Liver (tissue), 9 donors: Measurements from ENCODE around the gene LYSMD2. TPM values are rescaled to one million over a fixed set of nuclear protein-coding genes. Genes with fewer than 3 reads are reported as not detected.

Experiments used
- DNase-seq: peaks from one replicate; pipeline ENCODE4 v3.0.0-alpha.2; 2017; ENCODE audit warnings: low spot score
- H3K27ac ChIP-seq, 2 donors: one replicate each; pipeline ENCODE4 v1.7.0; 2013; ENCODE audit warnings: inconsistent platforms in 2 of 2, low read length in 2 of 2, control low read depth in 1 of 2, low read depth in 1 of 2, mild to moderate bottlenecking in 1 of 2
- H3K27me3 ChIP-seq, 4 donors: one replicate each; pipeline versions ENCODE4 v1.6.1 to v1.7.0; 2013; ENCODE audit warnings: low read length in 3 of 4, inconsistent platforms in 1 of 4, mild to moderate bottlenecking in 1 of 4, moderate library complexity in 1 of 4; ENCODE audit not compliant: control insufficient read depth in 4 of 4, insufficient read depth in 4 of 4
- H3K36me3 ChIP-seq, 4 donors: one replicate each; pipeline versions ENCODE4 v1.6.1 to v1.7.0; 2013; ENCODE audit warnings: low read length in 3 of 4, mild to moderate bottlenecking in 3 of 4, low read depth in 1 of 4, moderate library complexity in 1 of 4; ENCODE audit not compliant: control insufficient read depth in 4 of 4, insufficient read depth in 3 of 4
- H3K4me1 ChIP-seq, 4 donors: one replicate each; pipeline versions ENCODE4 v1.6.1 to v1.7.0; 2013; ENCODE audit warnings: low read length in 3 of 4, mild to moderate bottlenecking in 3 of 4, moderate library complexity in 1 of 4; ENCODE audit not compliant: control insufficient read depth in 4 of 4, insufficient read depth in 4 of 4
- H3K4me3 ChIP-seq, 3 donors: one replicate each; pipeline versions ENCODE4 v1.6.1 to v1.7.0; 2013; ENCODE audit warnings: low read length in 3 of 3, control low read depth in 1 of 3, low read depth in 1 of 3, mild to moderate bottlenecking in 1 of 3
- H3K9ac ChIP-seq, 2 donors: one replicate each; pipeline ENCODE4 v1.7.0; 2013; ENCODE audit warnings: low read length in 2 of 2, mild to moderate bottlenecking in 2 of 2, moderate library complexity in 2 of 2, control low read depth in 1 of 2, low read depth in 1 of 2
- H3K9me3 ChIP-seq, 4 donors: one replicate each; pipeline versions ENCODE4 v1.6.1 to v1.7.0; 2013; ENCODE audit warnings: low read length in 3 of 4; ENCODE audit not compliant: control insufficient read depth in 4 of 4
- ATF3 ChIP-seq: IDR thresholded peaks from 2 replicates; pipeline ENCODE4 v1.6.1; 2016; ENCODE audit warnings: antibody characterized with exemption
- CTCF ChIP-seq: fragments of 150-350 bp; IDR thresholded peaks from 2 replicates; pipeline ENCODE4 v1.5.1; 2017; ENCODE audit warnings: improper control_type of control experiment, low read depth, low read length; ENCODE audit not compliant: missing input control
- EGR1 ChIP-seq, 2 donors: IDR thresholded peaks; 2 replicates each; pipeline ENCODE4 v1.6.1; 2016 to 2018; ENCODE audit warnings: antibody characterized with exemption in 2 of 2, low read depth in 2 of 2
- FOXA1 ChIP-seq: IDR thresholded peaks from 2 replicates; pipeline ENCODE4 v1.6.1; 2016; ENCODE audit warnings: antibody characterized with exemption
- FOXA2 ChIP-seq: IDR thresholded peaks from 2 replicates; pipeline ENCODE4 v1.6.1; 2016; ENCODE audit warnings: antibody characterized with exemption
- GABPA ChIP-seq, 2 donors: IDR thresholded peaks in 1 of 2; conservative IDR thresholded peaks in 1 of 2; 2 replicates each; pipeline ENCODE4 v1.6.1; 2016; ENCODE audit warnings: antibody characterized with exemption in 2 of 2, mild to moderate bottlenecking in 1 of 2, moderate library complexity in 1 of 2
- HNF4A ChIP-seq, 2 donors: conservative IDR thresholded peaks; 2 replicates each; pipeline ENCODE4 v1.6.1; 2016; ENCODE audit warnings: antibody characterized with exemption in 2 of 2, mild to moderate bottlenecking in 2 of 2
- HNF4G ChIP-seq: IDR thresholded peaks from 2 replicates; pipeline ENCODE4 v1.6.1; 2016; ENCODE audit warnings: antibody characterized with exemption
- JUND ChIP-seq, 2 donors: IDR thresholded peaks; 2 replicates each; pipeline ENCODE4 v1.6.1; 2016; ENCODE audit warnings: antibody characterized with exemption in 2 of 2
- NR2F2 ChIP-seq: IDR thresholded peaks from 2 replicates; pipeline ENCODE4 v1.6.1; 2016; ENCODE audit warnings: antibody characterized with exemption
- RAD21 ChIP-seq, 2 donors: IDR thresholded peaks; 2 replicates each; pipeline ENCODE4 v1.6.1; 2016; ENCODE audit warnings: antibody characterized with exemption in 2 of 2, mild to moderate bottlenecking in 2 of 2
- REST ChIP-seq: IDR thresholded peaks from 2 replicates; pipeline ENCODE4 v1.6.1; 2016; ENCODE audit warnings: antibody characterized with exemption, mild to moderate bottlenecking
- RXRA ChIP-seq, 2 donors: IDR thresholded peaks; 2 replicates each; pipeline ENCODE4 v1.6.1; 2017 to 2018; ENCODE audit warnings: antibody characterized with exemption in 2 of 2, mild to moderate bottlenecking in 1 of 2
- SP1 ChIP-seq: IDR thresholded peaks from 2 replicates; pipeline ENCODE4 v1.6.1; 2018; ENCODE audit warnings: antibody characterized with exemption, mild to moderate bottlenecking
- TAF1 ChIP-seq: conservative IDR thresholded peaks from 2 replicates; pipeline ENCODE4 v1.6.1; 2016; ENCODE audit warnings: antibody characterized with exemption, mild to moderate bottlenecking
- YY1 ChIP-seq: IDR thresholded peaks from 2 replicates; pipeline ENCODE4 v1.6.1; 2016; ENCODE audit warnings: antibody characterized with exemption, mild to moderate bottlenecking
- ZBTB33 ChIP-seq: IDR thresholded peaks from 2 replicates; pipeline ENCODE4 v1.6.1; 2016; ENCODE audit warnings: antibody characterized with exemption
- WGBS: extraction: QIAGEN DNeasy Blood & Tissue Kit; methylation state at CpG from one replicate; pipeline ENCODE4 v1.1.7; 2013; 5-methylcytosine and 5-hydroxymethylcytosine counted together
- polyA plus RNA-seq, 2 donors: library from polyadenylated mRNA; stranded (reverse) in 1 of 2; unstranded in 1 of 2; fragments of 200-250 nt in 1 of 2; fragments of >200 nt in 1 of 2; fragmentation: Nextera tagmentation in 1 of 2; extraction: Ambion mirVana in 1 of 2; gene quantifications; one replicate each; pipeline versions ENCODE4 v1.2.1 to v1.2.3, GENCODE V29; 2013 to 2015
- total RNA-seq, 2 donors: library from RNA; depleted of rRNA; stranded (reverse); fragments of >200 nt; gene quantifications; one replicate each; pipeline ENCODE4 v1.2.3, GENCODE V29; 2014
- donor health status: healthy.
- donor health status: healthy.
- donor health status: healthy.
- donor health status: healthy.
- donor health status: healthy.

The LYSMD2 gene
- total and polyA plus RNA-seq, 4 donors, result 5.2 to 9.4 (median 6.5) TPM

GRCh38 chr15:51760805-51761204 lies 23.4 kb upstream of the LYSMD2 start (continued):
- TF ChIP-seq RAD21 (IDR thresholded peaks at IDR 0.05) (no peak), NR2F2 (no peak), HNF4G (no peak), GABPA (IDR thresholded peaks at IDR 0.05 in 1 of 2, conservative IDR thresholded peaks at IDR 0.05 in 1 of 2) (no peak), RXRA (IDR thresholded peaks at IDR 0.05) (no peak)

- no peak for DNase-seq
- Histone ChIP-seq H3K36me3 (no peaks in the 10 kb centered on the region), H3K9ac (no peak overlapping the region), H3K27ac (no peak overlapping the region), H3K9me3 (no peaks in the 10 kb centered on the region), H3K4me3 (no peak overlapping the region), H3K4me1 (no peaks in the 10 kb centered on the region), H3K27me3 (no peaks in the 10 kb centered on the region)
- WGBS, result 78% methylated on average over 3 of the region's 3 CpGs
- no peak for TF ChIP-seq GABPA (IDR thresholded peaks at IDR 0.05 in 1 of 2, conservative IDR thresholded peaks at IDR 0.05 in 1 of 2)
- TF ChIP-seq RAD21 (IDR thresholded peaks at IDR 0.05), result peak in 1 of 2 donors; percentile 32
Measured at GRCh38 chr15:51759557-51760070, 22.2 kb upstream of the LYSMD2 start.

- 72% methylated on average over 1 of the region's 1 CpG for WGBS
- no peaks in the 10 kb centered on the region for H3K9me3 ChIP-seq
- no peaks in the 10 kb centered on the region for H3K36me3 ChIP-seq
- H3K4me3 ChIP-seq, result no peak overlapping the region
- H3K4me1 ChIP-seq, result no peaks in the 10 kb centered on the region
- no peak for TF ChIP-seq RXRA (IDR thresholded peaks at IDR 0.05)
- TF ChIP-seq FOXA1, result no peak
- no peak for TF ChIP-seq ATF3
- no peak for TF ChIP-seq ZBTB33
- TF ChIP-seq EGR1 (IDR thresholded peaks at IDR 0.05; ENCODE audit: low read depth in 2 of 2), result no peak
- no peak for TF ChIP-seq CTCF
- TF ChIP-seq SP1, result no peak
- no peak for TF ChIP-seq GABPA (IDR thresholded peaks at IDR 0.05 in 1 of 2, conservative IDR thresholded peaks at IDR 0.05 in 1 of 2)
- no peak for TF ChIP-seq HNF4A (conservative IDR thresholded peaks at IDR 0.05)
- no peak for TF ChIP-seq JUND (IDR thresholded peaks at IDR 0.05)
- no peak for TF ChIP-seq REST
- TF ChIP-seq NR2F2, result no peak
- no peak for TF ChIP-seq TAF1
- no peak for TF ChIP-seq YY1
- no peak for TF ChIP-seq RAD21 (IDR thresholded peaks at IDR 0.05)
- no peak for TF ChIP-seq FOXA2
- no peak overlapping the region for H3K9ac ChIP-seq
- H3K27me3 ChIP-seq, result no peaks in the 10 kb centered on the region
- DNase-seq, result no peak
- no peak overlapping the region for H3K27ac ChIP-seq
Measured at GRCh38 chr15:51758645-51759044, 21.2 kb upstream of the LYSMD2 start.
